MM.1S (cell line): ENCODE results near the gene OR13C2.
"Not testable (repeated sequence)": the region's sequence is repeated elsewhere in the genome, so short reads cannot be mapped to it uniquely, and the experiment has no call there.

Experiments used
- EZH2 ChIP-seq: fragments of 300-600 bp; sonication (generic); optimal IDR thresholded peaks from 2 replicates; pipeline ENCODE3; 2017; ENCODE audit warnings: low read depth, mild to moderate bottlenecking, antibody characterized with exemption, low read length, mixed read lengths
- TF ChIP-seq, protein P1 (sequence below): fragments of 300-600 bp; sonication (generic); IDR thresholded peaks from 2 replicates; pipeline ENCODE4 v1.5.1; 2016; ENCODE audit warnings: antibody characterized with exemption, low read length, mixed read lengths

DNA sequence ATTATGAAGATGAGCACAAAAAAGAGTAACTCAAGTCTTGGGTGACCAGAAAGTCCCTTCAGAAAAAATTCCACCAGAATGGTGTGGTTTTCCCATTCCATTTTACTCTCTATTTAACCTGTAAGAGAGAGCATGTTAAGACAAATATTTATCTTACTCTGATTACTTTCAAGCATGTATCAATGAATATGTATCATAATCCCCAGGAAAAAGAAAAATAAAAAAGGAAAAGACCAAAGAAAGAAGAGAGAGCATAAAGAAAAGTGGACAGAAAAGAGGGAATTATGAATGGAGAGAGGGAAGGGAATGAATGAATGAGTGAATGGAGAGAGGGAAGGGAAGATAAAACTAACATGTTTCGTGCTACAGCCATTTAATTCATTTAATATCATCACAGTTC is at the start of gene OR13C2:
- TF ChIP-seq, protein P1, sequence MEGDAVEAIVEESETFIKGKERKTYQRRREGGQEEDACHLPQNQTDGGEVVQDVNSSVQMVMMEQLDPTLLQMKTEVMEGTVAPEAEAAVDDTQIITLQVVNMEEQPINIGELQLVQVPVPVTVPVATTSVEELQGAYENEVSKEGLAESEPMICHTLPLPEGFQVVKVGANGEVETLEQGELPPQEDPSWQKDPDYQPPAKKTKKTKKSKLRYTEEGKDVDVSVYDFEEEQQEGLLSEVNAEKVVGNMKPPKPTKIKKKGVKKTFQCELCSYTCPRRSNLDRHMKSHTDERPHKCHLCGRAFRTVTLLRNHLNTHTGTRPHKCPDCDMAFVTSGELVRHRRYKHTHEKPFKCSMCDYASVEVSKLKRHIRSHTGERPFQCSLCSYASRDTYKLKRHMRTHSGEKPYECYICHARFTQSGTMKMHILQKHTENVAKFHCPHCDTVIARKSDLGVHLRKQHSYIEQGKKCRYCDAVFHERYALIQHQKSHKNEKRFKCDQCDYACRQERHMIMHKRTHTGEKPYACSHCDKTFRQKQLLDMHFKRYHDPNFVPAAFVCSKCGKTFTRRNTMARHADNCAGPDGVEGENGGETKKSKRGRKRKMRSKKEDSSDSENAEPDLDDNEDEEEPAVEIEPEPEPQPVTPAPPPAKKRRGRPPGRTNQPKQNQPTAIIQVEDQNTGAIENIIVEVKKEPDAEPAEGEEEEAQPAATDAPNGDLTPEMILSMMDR, result not testable (repeated sequence)
- not testable (repeated sequence) for TF ChIP-seq EZH2
